HepG2 (cell line): ENCODE measurements around the gene SMIM12. TPM values are rescaled to one million over a fixed set of nuclear protein-coding genes. Genes with fewer than 3 reads are reported as not detected.

ENCODE experiments used
- CTCF ChIP-seq: sonication (generic); formaldehyde crosslinking; IDR thresholded peaks from 2 replicates; pipeline ENCODE4 v1.5.0; 2020; ENCODE audit warnings: mild to moderate bottlenecking, missing genetic modification reagents, moderate library complexity
- ELK4 ChIP-seq: sonication (generic); formaldehyde crosslinking; IDR thresholded peaks from 2 replicates; pipeline ENCODE4 v1.9.0; 2021; ENCODE audit warnings: missing genetic modification reagents, borderline replicate concordance
- EP300 ChIP-seq, 3 experiments: sonication (generic) in 1 of 3; formaldehyde crosslinking in 1 of 3; IDR thresholded peaks; 2 replicates each; pipeline versions ENCODE4 v1.5.1 to v1.6.1; 2011 to 2020; ENCODE audit warnings: low read depth in 2 of 3, low read length in 2 of 3, borderline replicate concordance in 1 of 3, improper control_type of control experiment in 1 of 3, mild to moderate bottlenecking in 1 of 3, missing genetic modification reagents in 1 of 3, moderate library complexity in 1 of 3
- KAT8 ChIP-seq: IDR thresholded peaks from 2 replicates; pipeline ENCODE4 v1.6.1; 2016; ENCODE audit warnings: missing genetic modification reagents, missing compliant biosample characterization
- KLF6 ChIP-seq: IDR thresholded peaks from 2 replicates; pipeline ENCODE4 v1.8.0; 2016; ENCODE audit warnings: missing biosample characterization, missing genetic modification reagents
- MEF2D ChIP-seq: sonication (generic); formaldehyde crosslinking; IDR thresholded peaks from 2 replicates; pipeline ENCODE4 v1.5.1; 2020; ENCODE audit warnings: mild to moderate bottlenecking, missing genetic modification reagents
- SMAD9 ChIP-seq: sonication (generic); formaldehyde crosslinking; IDR thresholded peaks from 2 replicates; pipeline ENCODE4 v1.5.1; 2020; ENCODE audit warnings: mild to moderate bottlenecking, missing genetic modification reagents
- SOX5 ChIP-seq: IDR thresholded peaks from 2 replicates; pipeline ENCODE4 v1.6.1; 2016; ENCODE audit warnings: borderline replicate concordance
- SOX6 ChIP-seq, 2 experiments: fragments of 450-650 bp in 1 of 2; sonication (generic) in 1 of 2; formaldehyde crosslinking in 1 of 2; IDR thresholded peaks; 2 replicates each; pipeline versions ENCODE4 v1.4.0 to v1.6.1; 2017 to 2020; ENCODE audit warnings: antibody characterized with exemption in 1 of 2, mild to moderate bottlenecking in 1 of 2, missing genetic modification reagents in 1 of 2
- TRAFD1 ChIP-seq: sonication (generic); formaldehyde crosslinking; IDR thresholded peaks from 2 replicates; pipeline ENCODE4 v1.5.1; 2020; ENCODE audit warnings: missing genetic modification reagents, mild to moderate bottlenecking, borderline replicate concordance
- YEATS2 ChIP-seq: sonication (generic); formaldehyde crosslinking; IDR thresholded peaks from 2 replicates; pipeline ENCODE4 v1.4.0; 2020; ENCODE audit warnings: missing genetic modification reagents, borderline replicate concordance
- ZEB1 ChIP-seq: IDR thresholded peaks from 2 replicates; pipeline ENCODE4 v1.6.1; 2012; ENCODE audit warnings: mild to moderate bottlenecking, low read depth, inconsistent platforms; ENCODE audit not compliant: insufficient replicate concordance
- ZFAT ChIP-seq: sonication (generic); formaldehyde crosslinking; conservative IDR thresholded peaks from 2 replicates; pipeline ENCODE4 v1.8.1; 2023; ENCODE audit warnings: missing genetic modification reagents, inconsistent platforms
- ZNF224 ChIP-seq: sonication (generic); formaldehyde crosslinking; IDR thresholded peaks from 2 replicates; pipeline ENCODE4 v1.5.0; 2020; ENCODE audit warnings: mild to moderate bottlenecking, missing genetic modification reagents
- ZNF580 ChIP-seq: IDR thresholded peaks from 2 replicates; pipeline ENCODE4 v1.6.1; 2016; ENCODE audit warnings: low read depth, borderline replicate concordance
- ZNF644 ChIP-seq: IDR thresholded peaks from 2 replicates; pipeline ENCODE4 v1.6.1; 2016; ENCODE audit warnings: low read depth
- ZNF724P ChIP-seq: sonication (generic); formaldehyde crosslinking; IDR thresholded peaks from 2 replicates; pipeline ENCODE4 v1.8.0; 2022; ENCODE audit warnings: missing genetic modification reagents, borderline replicate concordance
- ZNF800 ChIP-seq: sonication (generic); formaldehyde crosslinking; IDR thresholded peaks from 2 replicates; pipeline ENCODE4 v1.4.0; 2020; ENCODE audit warnings: missing genetic modification reagents
- polyA plus RNA-seq, 8 experiments: library from polyadenylated mRNA; depleted of rRNA in 3 of 8; stranded (reverse) in 7 of 8; unstranded in 1 of 8; fragments of >200 nt; fragmentation: Illumina TruSeq in 4 of 8; extraction: Trizol in 4 of 8; gene quantifications; 2 replicates each; pipeline versions ENCODE4 v1.2.1 to v1.2.3, GENCODE V29; 2011 to 2016; ENCODE audit warnings: low read depth in 4 of 8, missing spikeins in 1 of 8, mixed read lengths in 1 of 8; ENCODE audit not compliant: insufficient read depth in 1 of 8
- total RNA-seq, 5 experiments: library from RNA; depleted of rRNA; stranded (reverse); fragments of >200 nt; fragmentation: Illumina TruSeq; extraction: Trizol; gene quantifications; 2 replicates each; pipeline ENCODE4 v1.2.3, GENCODE V29; 2016; ENCODE audit warnings: low read depth in 1 of 5

The SMIM12 gene
- total and polyA plus RNA-seq, 2 of the 13 experiments (the other 11 are each of a cell fraction or from before 2014, with no cell fraction given) = 20.1 to 41.3 TPM

- no peak for TF ChIP-seq TRAFD1
- peak; percentile 91 for TF ChIP-seq CTCF (CRISPR knock-in tag)
- no peak for TF ChIP-seq ZNF724P
- TF ChIP-seq ZNF644 (CRISPR knock-in tag) = no peak
- TF ChIP-seq ZNF580 (CRISPR knock-in tag) = 0 out of 2 replicates have a peak, but pooled peaks have one; percentile 62
- no peak; the same call in 1 of the 2 replicates for TF ChIP-seq MEF2D (CRISPR knock-in tag)
- TF ChIP-seq ZFAT (CRISPR knock-in tag) = no peak
- no peak for TF ChIP-seq KLF6
- no peak for TF ChIP-seq ELK4
- 0 out of 2 replicates have a peak, but pooled peaks have one; percentile 23 for TF ChIP-seq ZNF800 (CRISPR knock-in tag)
- TF ChIP-seq YEATS2 (CRISPR knock-in tag) = no peak
- TF ChIP-seq KAT8 = peak; percentile 50; the same call in 1 of the 2 replicates
- TF ChIP-seq ZNF224 (CRISPR knock-in tag) = no peak
- no peak for TF ChIP-seq SMAD9 (CRISPR knock-in tag)
- TF ChIP-seq SOX5 (CRISPR knock-in tag) = no peak
- no peak for TF ChIP-seq SOX6 (IDR thresholded peaks at IDR 0.05)
- no peak for TF ChIP-seq SOX6 (CRISPR knock-in tag; IDR thresholded peaks at IDR 0.05)
- TF ChIP-seq ZEB1 = peak; percentile 33
- TF ChIP-seq EP300 (IDR thresholded peaks at IDR 0.05; ENCODE audit: low read depth in 2 of 2, low read length in 2 of 2) = no peak
- TF ChIP-seq EP300 (CRISPR knock-in tag; IDR thresholded peaks at IDR 0.05; ENCODE audit: borderline replicate concordance) = no peak
These were observed 6.6 kb upstream of the SMIM12 start (continued) for GRCh38 chr1:34865981-34866761.
